AML-193 (cell line): Measurements from ENCODE around the gene KRTAP10-1.
"Not testable (repeated sequence)": the region's sequence is repeated elsewhere in the genome, so short reads cannot be mapped to it uniquely, and the experiment has no call there.

Source experiments
- DNase-seq, 2 experiments: peaks; one replicate each; lab custom pipeline; 2025; lab: John Stamatoyannopoulos, UW

KRTAP10-1 gene, protein sequence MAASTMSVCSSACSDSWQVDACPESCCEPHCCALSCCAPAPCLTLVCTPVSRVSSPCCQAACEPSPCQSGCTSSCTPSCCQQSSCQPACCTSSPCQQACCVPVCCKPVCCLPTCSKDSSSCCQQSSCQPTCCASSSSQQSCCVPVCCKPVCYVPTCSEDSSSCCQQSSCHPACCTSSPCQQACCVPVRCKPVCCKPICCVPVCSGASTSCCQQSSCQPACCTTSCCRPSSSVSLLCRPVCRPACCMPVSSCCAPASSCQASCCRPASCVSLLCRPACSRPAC

DNA sequence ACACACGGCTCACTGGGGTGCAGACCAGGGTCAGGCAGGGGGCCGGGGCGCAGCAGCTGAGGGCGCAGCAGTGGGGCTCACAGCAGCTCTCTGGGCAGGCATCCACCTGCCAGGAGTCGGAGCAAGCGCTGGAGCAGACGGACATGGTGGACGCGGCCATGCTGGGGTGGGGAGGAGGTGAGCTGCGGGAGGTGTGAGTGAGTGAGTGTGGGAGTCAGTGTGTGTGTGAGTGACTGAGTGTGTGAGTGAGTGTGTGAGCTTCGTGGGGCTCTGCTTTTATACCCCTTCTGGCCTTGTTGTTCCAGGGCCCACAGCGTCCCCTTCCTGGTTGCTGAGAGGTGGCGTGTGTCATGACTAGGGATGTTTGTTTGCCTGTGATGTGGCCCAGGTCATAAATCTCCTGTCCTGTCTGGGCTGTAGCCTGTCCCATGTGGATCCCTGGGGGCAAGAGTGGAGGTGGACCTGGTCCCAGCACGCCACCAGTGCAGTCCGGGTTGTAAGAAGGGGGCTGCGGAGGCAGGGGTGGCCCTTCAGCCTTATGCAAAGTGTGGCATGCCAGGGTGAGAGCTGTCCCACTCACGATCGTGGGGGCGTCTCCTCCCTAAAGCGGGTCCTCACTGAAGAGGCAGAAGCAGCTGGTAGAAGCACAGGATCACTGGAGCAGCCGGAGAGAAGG lies at the start of gene KRTAP10-1:
KRTAP10-1 (minus strand) TSS at position 205 of the 676 bp plus-strand sequence; CDS start at position 160, 45 bp downstream.
- DNase-seq: no peak

DNA sequence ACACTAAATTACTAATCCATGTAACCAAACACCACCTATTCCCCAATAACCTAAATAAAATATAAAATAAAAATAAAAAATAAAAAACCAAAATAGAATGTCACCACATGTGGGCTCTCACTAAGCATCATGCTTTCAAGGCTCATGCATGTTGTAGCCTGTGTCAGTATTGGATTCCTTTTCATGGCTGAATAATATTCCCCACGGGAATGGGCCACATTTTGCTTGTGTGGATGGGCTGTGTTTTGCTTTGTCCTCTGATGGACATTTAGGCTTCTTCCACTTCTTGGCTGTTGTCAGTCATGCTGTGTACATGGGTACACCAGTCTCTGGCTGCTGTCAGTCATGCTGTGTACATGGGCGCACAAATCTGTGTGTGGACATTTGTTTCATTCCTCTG lies 49.1 kb upstream of the KRTAP10-1 start:
- no peak for DNase-seq

DNA sequence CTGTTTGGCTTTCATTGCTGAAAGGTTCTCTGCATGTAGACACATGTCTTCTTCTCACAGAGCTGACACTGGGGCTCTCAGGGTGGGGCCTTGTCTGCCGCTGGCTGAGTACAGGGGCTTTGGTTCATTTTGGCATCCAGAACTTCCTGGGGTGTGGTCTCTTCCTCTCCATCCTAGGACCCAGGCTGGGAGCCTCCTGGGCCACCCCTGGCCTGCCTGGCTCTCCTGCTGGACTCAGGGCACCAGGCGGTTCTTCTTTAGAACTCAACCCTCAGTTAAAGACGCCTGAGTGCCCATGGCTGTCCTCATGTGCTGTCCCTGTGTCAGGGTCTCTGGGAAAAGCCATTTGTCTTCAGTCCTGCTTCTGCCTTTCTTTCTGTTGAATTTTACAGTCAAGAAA lies 45.9 kb upstream of the KRTAP10-1 start:
- DNase-seq: no peak

DNA sequence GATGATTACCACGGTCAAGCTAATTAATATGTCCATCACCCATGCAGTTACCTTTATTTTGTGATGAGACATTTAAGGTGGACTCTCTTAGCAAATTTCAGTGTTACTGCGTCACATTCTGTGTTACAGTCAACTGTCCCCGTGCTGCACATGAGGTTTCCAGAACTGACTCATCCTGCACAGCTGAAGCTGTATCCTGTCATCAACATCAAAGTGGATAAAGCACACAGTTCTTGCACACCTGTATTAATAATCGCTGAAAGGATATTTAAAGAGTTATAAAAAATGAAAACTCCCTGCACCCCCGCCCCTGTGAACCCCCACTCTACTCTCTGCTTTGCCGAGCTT lies 43.8 kb upstream of the KRTAP10-1 start:
- DNase-seq: no peak

DNA sequence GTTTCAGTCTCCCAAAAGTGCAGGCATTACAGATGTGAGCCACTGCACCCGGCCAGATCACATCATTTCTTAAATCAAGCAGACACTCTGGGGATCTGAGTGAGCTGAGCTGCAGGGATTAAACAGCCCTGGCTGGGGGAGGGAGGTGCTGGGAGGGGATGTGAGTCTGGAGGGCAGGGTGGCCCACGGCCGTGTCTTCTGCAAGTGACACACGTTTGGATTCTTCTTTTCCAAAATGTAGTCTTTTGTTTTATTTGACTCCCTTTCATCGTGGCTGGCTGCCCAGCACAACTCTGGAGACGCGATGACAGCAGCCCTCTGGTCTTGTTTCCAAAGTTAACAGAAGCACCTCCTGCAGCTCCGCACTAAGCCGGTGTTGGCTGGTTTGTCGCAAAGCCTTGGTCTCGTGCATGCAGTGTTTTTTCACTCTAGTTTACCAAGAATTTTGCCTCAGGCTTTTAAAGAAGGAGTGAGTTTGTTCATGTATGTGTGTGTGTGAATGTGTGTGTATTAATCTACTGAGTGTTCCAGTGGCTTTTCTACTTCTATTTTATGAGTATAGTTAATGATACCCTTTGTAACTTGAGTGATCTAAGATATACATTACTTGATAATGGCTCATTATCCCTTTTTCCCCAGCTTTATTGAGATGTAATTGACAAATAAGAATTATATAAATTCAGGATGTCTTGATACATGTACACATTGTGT lies 43.2 kb upstream of the KRTAP10-1 start:
- DNase-seq: no peak

DNA sequence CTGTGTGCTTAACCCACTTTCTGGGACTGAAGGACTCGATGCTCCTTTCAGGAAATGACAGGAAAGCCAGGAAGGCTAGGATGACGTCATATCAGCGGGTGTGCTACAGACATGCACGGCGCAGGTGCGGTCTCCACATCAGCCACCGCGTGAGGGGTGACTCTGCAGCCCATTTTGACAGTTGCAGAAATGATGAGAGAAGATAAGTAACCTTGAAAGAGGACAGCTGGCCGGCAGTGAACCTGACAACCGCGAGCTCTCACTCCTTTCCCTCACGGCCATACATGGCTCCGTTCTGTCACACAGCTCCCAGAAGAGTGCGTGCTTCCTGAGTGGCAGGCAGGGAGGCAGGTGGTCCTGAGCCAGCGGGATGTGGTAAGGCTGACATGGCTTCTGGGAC lies 42.1 kb upstream of the KRTAP10-1 start:
- DNase-seq: no peak

DNA sequence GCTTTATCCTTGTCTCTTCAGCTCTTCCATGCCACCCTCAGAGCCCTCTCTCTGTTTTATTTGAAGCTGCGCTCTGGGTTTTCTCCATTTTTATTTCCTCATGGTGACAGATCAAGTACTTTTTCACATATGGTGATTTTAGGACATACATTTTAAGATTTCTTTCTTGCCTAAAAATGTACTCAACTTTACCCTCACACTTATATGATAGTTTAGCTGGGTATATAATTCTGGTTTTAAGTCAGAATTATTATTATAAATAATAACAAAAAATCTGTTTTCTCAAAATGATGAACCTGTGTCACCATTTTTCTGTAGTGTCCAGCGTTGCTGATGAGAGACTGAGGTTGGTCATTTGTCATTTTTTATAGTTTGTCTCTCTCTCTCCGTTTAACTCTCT lies 41.2 kb upstream of the KRTAP10-1 start:
- DNase-seq: no peak

DNA sequence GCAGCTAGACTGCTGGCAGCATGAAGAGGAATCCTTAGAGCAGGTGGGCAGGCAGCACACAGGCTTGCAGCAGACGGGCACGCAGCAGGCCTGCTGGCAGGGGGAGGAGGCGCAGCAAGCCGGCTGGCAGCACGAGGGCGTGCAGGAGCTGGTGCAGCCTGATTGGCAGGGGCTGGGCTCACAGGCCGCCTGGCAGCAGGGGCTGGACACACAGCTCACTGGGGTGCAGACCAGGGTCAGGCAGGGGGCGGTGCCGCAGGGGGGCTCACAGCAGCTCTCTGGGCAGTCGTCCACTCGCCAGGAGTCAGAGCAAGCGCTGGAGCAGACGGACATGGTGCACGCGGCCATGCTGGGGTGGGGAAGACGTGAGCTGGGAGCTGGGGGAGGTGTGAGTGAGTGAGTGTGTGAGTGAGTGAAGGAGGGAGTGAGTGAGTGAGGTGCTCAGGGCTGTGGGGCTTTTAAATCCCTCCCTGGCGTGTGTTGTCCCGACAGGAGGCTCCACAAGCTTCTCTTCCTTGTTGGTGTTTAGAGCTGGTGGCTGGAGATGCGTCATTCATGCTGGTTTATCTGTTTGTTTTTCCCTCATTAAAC lies 40.3 kb upstream of the KRTAP10-1 start, which contains the start of gene KRTAP10-5:
KRTAP10-5 (minus strand) TSS at position 374 of the 591 bp plus-strand sequence; CDS start at position 348, 26 bp downstream.
- not testable (repeated sequence) for DNase-seq

DNA sequence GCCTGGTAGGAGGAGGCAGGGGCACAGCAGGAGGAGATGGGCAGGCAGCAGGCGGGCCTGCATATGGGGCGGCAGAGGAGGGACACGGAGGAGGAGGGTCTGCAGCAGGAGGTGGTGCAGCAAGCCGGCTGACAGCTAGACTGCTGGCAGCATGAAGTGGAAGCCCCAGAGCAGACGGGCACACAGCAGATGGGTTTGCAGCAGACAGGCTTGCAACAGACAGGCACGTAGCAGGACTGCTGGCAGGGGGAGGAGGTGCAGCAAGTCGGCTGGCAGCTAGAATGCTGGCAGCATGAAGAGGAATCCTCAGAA lies 39.8 kb upstream of the KRTAP10-1 start:
- DNase-seq: no peak

DNA sequence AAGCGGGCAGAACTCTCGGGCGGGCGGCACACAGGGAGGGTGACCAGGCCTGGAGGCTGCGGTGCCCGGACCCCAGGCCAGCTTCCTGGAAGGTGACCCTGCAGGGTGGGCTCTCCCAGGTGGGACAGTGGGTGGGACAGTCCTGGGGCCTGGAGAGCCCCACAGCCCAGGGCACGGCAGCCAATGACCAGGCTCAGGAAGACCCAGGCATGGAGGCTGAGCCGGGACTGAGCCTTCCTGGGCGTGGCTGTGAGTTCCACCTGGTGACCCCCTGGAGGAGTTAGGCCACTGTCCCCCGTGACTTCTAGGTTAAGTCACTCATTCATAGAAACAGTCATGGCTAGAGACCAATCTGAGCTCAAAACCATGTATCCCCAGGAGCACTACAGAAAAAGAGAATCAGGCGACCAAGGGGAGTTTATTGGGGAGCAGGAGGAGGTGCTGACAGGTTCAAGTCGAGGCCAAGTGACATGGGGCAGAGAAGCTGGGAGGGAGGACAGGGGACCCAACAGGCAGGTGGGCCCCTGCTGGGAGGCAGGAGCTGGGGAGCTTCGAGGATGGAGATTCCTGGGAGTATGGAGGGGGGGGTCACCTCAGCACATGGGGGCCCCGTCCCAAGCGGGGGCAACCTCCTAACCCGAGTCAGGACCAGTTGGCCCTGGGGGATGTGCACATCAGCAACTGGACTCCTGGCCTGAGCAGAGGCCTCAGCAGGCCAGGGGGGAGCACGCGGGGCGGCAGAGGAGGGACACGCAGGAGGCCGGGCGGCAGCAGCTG lies 39.2 kb upstream of the KRTAP10-1 start:
- no peak for DNase-seq

DNA sequence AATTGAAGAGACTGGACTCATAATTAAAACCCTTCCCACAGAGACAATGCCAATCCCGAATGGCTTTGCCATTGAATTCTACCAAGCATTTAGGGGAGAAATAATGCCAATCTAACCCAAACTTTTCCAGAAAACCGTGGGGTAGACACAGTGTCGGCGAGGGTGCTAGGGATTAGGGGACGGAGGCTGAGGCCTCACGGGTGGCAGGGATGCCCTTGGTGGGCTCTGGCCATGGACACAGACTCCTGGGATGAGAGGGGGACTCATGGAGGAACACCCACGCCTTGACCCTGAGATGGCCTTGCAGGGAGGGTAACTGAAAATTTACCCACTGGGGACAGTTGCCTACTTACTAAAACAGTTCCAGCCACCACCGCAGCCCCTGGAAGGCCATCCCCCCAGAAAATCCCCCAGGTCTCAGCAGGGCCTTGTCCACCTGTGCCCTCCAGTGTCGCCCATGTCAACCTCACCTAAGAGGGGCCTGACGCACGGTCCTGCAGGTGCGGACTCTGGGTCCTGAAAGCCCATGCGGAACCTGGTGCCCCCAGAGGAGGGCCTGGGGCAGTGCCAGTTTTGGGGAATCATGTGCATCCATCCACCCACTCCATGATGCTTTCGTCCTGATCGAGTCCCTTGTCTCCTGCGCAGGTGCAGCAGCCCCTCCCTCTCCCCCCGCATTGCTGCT lies 38.5 kb upstream of the KRTAP10-1 start:
- no peak for DNase-seq

DNA sequence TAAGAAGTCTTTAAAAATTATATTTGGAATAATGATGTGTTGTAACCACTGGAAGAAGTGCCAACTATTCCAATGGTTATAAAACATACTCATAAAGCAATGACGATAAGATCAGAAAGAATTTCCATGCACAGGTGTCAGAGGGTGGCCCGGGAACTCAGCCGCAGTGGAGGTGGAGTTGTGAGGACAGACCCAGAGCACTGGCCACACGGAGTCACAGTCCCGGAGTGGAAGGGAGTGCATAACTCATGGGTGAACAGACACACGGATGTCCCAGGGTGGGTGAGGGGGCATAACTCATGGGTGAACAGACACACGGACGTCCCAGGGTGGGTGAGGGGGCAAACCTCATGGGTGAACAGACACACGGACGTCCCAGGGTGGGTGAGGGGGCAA lies 36.0 kb upstream of the KRTAP10-1 start:
- DNase-seq: no peak

DNA sequence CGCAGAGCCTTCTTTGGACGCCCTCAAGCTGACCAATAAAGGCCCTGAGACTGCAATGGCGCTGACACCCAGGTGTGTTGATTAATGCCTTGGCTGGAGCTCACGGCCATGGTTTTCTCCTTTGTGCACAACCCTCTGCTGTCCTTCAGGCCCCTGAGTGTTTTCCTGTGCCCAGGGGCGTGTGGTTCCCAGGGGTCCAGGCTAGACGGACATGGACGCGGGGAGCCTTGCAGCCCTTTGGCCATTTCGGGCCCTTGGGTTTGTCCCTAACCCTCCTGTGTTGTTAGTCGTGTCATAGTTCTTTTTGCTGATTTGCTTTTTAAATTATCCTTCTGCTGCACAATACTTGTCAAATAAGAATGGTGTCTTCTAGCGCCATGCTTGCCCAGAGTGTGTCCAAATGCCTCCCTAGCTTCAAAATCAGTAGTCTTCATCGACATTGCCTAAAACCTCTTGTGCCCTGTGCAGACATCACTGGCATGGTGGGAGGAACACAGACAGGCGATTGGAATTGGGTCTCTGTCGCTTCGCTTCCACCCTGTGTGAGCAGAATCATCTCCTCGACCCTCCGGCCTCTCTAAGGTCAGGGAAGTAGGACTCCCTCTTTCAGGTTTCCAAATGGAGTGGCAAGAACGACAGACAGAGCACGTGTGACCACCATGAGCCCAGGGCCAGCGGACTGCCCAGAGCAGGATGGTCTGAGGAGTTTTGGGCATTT lies 35.5 kb upstream of the KRTAP10-1 start:
- no peak for DNase-seq

DNA sequence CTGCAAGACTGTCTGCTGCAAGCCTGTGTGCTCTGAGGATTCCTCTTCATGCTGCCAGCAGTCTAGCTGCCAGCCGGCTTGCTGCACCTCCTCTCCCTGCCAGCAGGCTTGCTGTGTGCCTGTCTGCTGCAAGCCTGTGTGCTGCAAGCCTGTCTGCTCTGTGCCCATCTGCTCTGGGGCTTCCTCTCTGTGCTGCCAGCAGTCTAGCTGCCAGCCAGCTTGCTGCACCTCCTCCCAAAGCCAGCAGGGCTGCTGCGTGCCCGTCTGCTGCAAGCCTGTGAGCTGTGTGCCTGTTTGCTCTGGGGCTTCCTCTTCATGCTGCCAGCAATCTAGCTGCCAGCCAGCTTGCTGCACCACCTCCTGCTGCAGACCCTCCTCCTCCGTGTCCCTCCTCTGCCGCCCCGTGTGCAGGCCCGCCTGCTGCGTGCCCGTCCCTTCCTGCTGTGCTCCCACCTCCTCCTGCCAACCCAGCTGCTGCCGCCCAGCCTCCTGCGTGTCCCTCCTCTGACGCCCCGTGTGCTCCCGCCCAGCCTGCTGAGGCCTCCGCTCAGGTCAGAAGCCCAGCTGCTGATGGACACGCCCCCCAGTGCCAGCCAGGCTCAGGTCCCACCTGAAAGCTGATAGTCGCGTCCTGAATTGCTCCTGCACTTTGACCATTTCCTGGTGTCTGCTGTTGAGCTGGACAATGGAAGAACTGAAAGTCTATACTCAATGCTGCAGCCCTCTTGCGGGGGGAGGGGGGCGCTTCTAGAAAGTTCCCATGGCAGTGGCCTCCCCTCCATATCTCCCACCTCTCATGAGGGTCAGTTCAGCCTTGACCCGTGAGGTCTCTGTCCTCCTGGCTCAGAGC lies 34.7 kb upstream of the KRTAP10-1 start:
- DNase-seq: no peak

DNA sequence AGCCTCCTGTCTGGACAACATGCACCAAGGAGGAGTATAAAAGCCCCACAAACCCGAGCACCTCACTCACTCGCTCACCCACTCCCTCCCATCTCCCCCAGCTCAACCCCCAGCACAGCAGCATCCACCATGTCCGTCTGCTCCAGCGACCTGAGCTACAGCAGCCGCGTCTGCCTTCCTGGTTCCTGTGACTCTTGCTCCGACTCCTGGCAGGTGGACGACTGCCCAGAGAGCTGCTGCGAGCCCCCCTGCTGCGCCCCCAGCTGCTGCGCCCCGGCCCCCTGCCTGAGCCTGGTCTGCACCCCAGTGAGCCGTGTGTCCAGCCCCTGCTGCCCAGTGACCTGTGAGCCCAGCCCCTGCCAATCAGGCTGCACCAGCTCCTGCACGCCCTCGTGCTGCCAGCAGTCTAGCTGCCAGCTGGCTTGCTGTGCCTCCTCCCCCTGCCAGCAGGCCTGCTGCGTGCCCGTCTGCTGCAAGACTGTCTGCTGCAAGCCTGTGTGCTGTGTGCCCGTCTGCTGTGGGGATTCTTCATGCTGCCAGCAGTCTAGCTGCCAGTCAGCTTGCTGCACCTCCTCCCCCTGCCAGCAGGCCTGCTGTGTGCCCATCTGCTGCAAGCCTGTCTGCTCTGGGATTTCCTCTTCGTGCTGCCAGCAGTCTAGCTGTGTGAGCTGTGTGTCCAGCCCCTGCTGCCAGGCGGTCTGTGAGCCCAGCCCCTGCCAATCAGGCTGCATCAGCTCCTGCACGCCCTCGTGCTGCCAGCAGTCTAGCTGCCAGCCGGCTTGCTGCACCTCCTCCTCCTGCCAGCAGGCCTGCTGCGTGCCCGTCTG lies 33.8 kb upstream of the KRTAP10-1 start, which contains the start of gene KRTAP10-4:
KRTAP10-4 (plus strand) TSS at position 100 of the 827 bp plus-strand sequence; CDS start at position 130, 30 bp downstream.
- not testable (repeated sequence) for DNase-seq

DNA sequence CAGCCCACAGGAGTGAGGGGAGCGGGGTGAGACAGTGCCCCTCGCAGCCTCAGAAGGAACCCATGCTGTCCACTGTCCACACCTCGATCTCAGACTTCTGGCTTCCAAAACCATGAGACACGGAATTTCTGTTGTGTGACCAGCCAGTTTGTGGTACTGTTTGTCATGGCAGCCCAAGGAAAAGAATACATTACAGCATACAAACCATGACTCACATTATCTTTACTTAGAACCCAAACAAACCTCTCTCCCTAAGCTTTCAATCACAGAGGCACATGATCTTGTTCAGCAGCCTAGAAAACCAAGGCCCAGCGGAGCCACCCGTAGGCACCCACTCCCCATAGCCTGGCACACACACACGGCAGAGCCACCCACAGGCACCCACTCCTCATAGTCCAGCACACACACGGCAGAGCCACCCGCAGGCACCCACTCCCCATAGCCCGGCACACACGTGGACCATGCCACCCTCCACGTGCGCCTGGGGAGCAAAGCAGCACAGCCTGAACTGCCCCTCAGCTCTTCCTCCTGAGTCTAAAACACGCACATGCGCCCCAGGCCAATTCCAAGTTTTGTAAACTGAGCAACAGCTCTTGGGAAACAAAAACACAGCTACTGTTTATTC lies 33.1 kb upstream of the KRTAP10-1 start:
- DNase-seq: no peak

DNA sequence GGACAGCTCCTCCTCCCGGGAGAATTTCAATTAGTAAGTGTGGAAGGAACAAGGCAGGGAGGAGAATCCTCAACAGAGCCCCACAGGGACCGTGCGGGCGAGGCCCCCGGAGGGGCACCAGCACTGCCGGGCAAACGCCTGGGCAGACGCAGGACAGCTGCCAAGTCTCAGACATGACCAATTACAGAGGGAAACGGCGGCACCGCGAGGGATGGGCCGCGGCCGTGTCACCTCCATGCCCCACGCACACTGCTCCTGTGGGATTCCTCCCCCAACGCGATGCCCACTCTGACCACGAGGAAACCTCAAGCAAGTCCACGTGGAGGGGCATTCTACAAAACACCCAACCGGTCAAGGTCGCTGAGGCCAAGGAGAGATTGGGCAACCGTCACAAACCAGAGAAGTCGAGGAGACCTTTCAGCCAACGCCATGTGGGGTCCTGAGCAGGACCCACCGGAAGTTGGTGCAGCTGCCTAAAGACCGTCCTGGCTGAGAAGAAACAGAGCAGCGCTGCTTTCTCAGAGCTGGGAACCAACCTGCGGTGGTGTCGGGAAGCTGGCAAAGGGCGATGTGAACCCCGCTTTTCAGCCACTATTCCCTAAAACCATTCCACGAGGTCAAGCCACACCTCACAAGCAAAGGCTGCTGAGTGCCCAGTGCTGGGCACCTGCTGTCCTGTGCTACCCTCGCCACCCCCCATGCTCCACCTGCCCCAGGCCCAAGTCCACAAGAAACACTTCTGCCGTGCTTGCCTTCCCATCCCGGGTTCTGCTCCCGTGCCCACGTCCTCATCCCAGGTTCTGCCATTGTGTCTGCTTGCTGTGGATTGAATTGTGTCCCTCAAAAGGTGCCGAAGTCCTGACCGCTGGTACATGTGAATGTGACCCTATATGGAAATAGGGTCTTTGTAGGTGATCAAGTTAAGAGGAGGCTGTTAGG lies 32.1 kb upstream of the KRTAP10-1 start:
- no peak for DNase-seq
